Measurements from ENCODE around the gene ITGB1BP1.

GRCh38 chr2:9460441-9461017, 37.2 kb upstream of the ITGB1BP1 start:
- TF ChIP-seq POLR2AphosphoS5 (IDR thresholded peaks at IDR 0.05; ENCODE audit: low read depth, low read length) (no peak), REST (IDR thresholded peaks at IDR 0.05; ENCODE audit: insufficient read depth in 1 of 2, low read depth in 2 of 2, low read length in 2 of 2) (no peak)

Data from PFSK-1 (cell line).